GM12872 (cell line): ENCODE results near the gene GALNT2.

Source experiments
- CTCF ChIP-seq: IDR thresholded peaks from 3 replicates; pipeline ENCODE4 v1.5.1; 2011; ENCODE audit warnings: low read depth, mild to moderate bottlenecking, low read length, moderate library complexity; ENCODE audit not compliant: insufficient read depth

The GALNT2 gene

DNA sequence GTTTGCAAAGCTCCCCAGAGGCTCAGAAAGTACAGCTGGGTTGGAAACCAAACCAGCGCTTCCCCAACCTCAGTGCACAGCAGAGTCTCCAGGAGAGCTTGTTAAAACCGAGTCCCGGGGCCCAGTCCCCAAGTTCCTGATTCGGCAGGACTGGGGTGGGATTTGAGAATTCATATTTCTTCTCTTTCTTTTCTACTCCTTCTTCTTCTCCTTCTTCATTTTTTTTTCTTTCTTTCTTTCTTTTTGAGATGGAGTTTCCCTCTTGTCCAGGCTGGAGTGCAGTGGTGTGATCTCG, 222.3 kb downstream of the GALNT2 start:
- no peak for TF ChIP-seq CTCF

GRCh38 chr1:230291731-230292620, 224.9 kb downstream of the GALNT2 start:
- TF ChIP-seq CTCF, result no peak

- TF ChIP-seq CTCF, result no peak
Measured at GRCh38 chr1:230292689-230293389, 225.8 kb downstream of the GALNT2 start.

DNA sequence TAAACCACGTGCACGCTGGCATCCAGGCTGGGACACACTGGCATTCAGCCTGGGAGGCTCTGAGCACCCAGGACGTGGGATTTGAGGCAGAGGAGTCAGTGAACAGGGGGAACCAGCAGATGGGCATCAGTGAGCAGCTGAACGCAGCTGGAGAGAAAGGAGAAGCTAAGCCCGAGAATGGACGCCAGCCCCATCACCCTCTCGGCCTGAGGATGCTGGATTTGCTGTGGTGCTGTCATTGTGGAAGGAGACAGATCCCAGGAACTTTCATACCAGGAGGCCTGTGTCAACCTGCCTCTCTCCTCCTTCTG, 226.3 kb downstream of the GALNT2 start:
- no peak for TF ChIP-seq CTCF

DNA sequence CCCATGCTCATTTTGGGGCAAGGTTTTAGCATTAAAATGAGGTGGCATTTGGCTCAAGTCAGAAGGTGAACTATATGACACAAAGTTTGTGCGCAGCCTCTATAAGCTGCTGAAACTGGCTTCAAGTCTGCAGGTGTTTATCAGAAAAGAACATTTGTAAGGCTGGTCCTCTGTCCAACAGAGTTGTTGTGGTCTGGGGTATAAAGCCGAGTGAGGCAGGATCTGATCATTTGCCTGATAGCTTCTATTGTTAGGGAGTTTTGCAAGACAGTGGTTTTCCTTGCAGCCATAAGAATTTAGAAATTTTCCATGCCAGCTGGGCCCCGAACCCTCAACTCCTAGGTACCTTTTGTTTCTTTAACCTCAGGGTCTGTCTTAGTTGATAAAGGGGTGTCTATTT, 228.3 kb downstream of the GALNT2 start:
- TF ChIP-seq CTCF, result no peak

- TF ChIP-seq CTCF, result no peak
Measured at GRCh38 chr1:230299191-230300006, 232.4 kb downstream of the GALNT2 start.

- no peak for TF ChIP-seq CTCF
Measured at GRCh38 chr1:230300322-230301301, 233.6 kb downstream of the GALNT2 start.
